Retinal pigment epithelial cell (primary cell): ENCODE data around the gene CFAP61.

Source experiments
- DNase-seq: peaks from one replicate; pipeline ENCODE4 v3.0.0-alpha.2; 2010; ENCODE audit warnings: low read depth
- H3K4me3 ChIP-seq: 2 replicates; pipeline ENCODE4 v1.5.1; 2011; ENCODE audit warnings: mild to moderate bottlenecking, low read length, control low read depth, moderate library complexity
- CTCF ChIP-seq: conservative IDR thresholded peaks from 2 replicates; pipeline ENCODE4 v1.5.1; 2011; ENCODE audit warnings: low read depth, low read length, control low read depth, inconsistent platforms

CFAP61 gene

GRCh38 chr20:20219016-20219415 is 166.7 kb downstream of the CFAP61 start:
- no peak for DNase-seq
- H3K4me3 ChIP-seq: no peak overlapping the region
- no peak for TF ChIP-seq CTCF

- no peak overlapping the region for H3K4me3 ChIP-seq
- TF ChIP-seq CTCF: no peak
- DNase-seq: no peak
Measured at GRCh38 chr20:20220134-20220533, 167.8 kb downstream of the CFAP61 start.

GRCh38 chr20:20223981-20224380 is 171.6 kb downstream of the CFAP61 start:
- DNase-seq: no peak
- H3K4me3 ChIP-seq: no peak overlapping the region
- TF ChIP-seq CTCF: no peak

GRCh38 chr20:20224806-20225205 is 172.5 kb downstream of the CFAP61 start:
- no peak for DNase-seq
- no peak for TF ChIP-seq CTCF
- no peak overlapping the region for H3K4me3 ChIP-seq

- DNase-seq: no peak
- no peak for TF ChIP-seq CTCF
- no peak overlapping the region for H3K4me3 ChIP-seq
Measured at GRCh38 chr20:20225325-20226043, 173.2 kb downstream of the CFAP61 start.

GRCh38 chr20:20226554-20226953 is 174.2 kb downstream of the CFAP61 start:
- no peak overlapping the region for H3K4me3 ChIP-seq
- no peak for TF ChIP-seq CTCF
- no peak for DNase-seq

GRCh38 chr20:20227013-20227571 is 174.8 kb downstream of the CFAP61 start:
- no peak for DNase-seq
- TF ChIP-seq CTCF: no peak
- H3K4me3 ChIP-seq: no peak overlapping the region
